GM19452 (cell line): ENCODE measurements around the gene BCAR3.
"Not testable (repeated sequence)": the region's sequence is repeated elsewhere in the genome, so short reads cannot be mapped to it uniquely, and the experiment has no call there.

Source experiments
- ATAC-seq: cut with Tn5 transposase; IDR thresholded peaks from one replicate; pipeline ENCODE4 v1.9.1; 2021; ENCODE audit not compliant: unreplicated experiment

Gene BCAR3

GRCh38 chr1:93670141-93670540, 11.5 kb downstream of the BCAR3 start:
- no peak for ATAC-seq

GRCh38 chr1:93669369-93669768, 12.3 kb downstream of the BCAR3 start:
- no peak for ATAC-seq

DNA sequence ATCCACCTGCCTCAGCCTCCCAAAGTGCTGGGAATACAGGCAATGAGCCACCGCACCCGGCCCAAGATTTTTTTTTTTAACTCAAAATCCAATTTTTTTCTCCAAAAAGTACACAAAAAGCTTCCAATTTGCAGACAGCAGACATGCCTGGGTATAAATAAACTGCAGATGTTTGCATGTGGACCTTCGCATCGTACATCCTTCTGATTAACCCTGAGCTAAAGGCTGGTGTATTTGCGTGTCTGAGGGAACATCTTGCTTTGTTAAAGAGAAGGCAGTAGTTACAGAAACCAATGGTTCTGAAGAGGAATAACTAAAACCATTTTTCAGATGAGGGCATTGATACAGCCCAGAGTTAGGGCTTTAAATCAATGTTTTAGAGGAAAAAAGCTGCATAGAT, 12.7 kb downstream of the BCAR3 start:
- ATAC-seq = no peak

DNA sequence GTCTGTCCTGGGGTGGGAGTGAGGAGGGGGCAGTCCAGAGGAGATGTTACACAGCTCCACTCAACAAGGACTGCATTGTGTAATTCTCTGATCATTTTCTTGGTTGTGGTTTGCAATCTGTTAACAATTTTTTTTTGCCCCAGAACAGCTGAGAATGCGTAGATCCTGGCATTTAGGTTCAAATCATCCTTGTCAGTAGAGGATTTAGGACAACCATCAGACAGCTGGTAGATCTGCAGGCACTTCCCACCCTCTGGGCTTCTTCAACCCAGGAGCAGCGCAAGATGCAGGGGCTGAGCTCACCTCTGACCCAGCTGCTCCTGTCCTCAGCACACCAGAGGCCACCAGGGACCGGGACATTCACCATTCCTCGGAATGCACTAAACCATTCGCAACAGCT, 13.5 kb downstream of the BCAR3 start:
- ATAC-seq = no peak

DNA sequence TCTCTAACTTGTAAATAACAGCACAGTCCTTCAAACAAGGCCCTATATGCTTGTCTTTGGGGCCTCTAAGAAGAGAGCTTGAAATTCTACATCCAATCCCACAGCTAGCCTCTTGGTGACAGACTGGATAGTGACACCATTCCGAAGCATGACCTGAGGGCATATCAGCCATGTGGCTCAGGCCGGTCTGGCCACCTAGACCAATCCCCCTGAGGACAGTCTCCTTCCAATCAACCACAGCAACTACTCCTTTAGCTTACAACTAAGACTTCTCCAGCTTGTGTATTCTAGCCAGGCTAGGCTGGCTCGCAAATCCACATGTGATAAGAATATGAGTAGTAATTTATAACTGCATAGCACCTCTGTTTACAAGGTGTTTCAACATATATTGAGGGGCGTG, 14.0 kb downstream of the BCAR3 start:
- no peak for ATAC-seq

GRCh38 chr1:93666613-93667384, 14.8 kb downstream of the BCAR3 start:
- ATAC-seq = no peak

DNA sequence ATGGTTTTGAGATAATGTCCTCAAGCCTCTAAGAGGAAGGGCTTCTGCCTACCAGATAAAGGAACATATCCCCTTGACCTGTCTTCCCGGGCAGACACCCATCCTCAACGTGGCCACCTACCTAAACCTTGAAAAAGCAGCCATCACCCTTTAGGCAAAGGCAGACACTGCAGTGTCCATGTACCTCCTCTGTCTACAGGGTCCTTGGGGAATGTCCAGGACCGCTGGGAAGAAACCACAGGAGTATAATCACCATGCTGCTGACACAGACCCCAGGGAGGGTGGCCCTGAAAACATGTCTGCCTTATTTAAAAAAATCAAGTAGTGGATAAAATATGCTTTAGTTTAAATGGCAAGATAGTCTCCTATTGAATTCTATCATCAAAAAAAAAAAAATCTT, 16.6 kb downstream of the BCAR3 start:
- ATAC-seq = no peak

- ATAC-seq = no peak
These were observed 18.4 kb downstream of the BCAR3 start for GRCh38 chr1:93663208-93663614.

- ATAC-seq = no peak
These were observed 19.0 kb downstream of the BCAR3 start for GRCh38 chr1:93662481-93663207.

DNA sequence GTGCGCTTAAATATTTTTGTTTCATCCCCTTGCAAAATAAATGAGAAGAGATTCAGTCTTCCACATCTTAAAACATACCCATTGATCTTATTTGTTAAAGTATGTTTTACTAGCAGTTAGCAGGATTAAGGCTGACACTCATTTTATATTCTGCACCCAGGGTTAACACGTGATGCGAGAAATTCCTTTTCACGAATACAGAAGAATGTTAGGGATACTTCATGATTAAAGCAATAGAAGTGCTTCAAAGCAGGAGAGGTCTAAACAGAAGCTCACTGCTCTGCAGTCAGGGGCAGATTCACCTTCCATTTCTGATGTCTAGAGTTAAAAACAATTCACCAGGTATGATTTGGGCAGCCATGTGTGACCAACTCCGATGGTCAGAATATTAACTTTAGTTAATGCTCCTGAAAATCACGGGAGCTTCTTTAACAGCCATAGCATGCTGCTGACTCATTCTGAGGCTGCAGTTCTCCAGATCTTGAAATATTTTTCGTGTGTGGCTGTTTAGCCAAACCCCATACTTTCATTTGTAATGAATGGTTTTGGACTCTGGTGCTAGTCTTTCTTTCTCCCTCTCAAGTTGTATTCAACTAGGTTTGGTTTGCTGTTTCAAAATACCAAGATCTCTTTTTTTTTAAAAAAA, 19.7 kb downstream of the BCAR3 start:
- ATAC-seq = no peak

DNA sequence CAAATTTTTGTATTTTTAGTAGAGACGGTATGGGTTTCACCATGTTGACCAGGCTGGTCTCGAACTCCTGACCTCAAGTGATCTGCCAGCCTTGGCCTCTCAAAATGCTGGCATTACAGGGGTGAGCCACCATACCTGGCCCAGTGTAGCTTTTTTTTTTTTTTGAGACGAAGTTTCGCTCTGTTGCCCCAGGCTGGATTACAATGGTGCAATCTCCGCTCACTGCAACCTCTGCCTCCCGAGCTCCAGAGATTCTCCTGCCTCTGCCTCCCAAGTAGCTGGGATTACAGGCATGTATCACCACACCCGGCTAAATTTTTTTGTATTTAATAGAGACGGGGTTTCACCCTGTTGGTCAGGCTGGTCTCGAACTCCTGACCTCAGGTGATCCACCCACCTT, 20.3 kb downstream of the BCAR3 start:
- ATAC-seq = not testable (repeated sequence)

- ATAC-seq = no peak
These were observed 21.7 kb downstream of the BCAR3 start for GRCh38 chr1:93659822-93660503.

GRCh38 chr1:93658188-93658587, 23.4 kb downstream of the BCAR3 start:
- ATAC-seq = no peak

GRCh38 chr1:93656491-93656890, 25.1 kb downstream of the BCAR3 start:
- no peak for ATAC-seq

DNA sequence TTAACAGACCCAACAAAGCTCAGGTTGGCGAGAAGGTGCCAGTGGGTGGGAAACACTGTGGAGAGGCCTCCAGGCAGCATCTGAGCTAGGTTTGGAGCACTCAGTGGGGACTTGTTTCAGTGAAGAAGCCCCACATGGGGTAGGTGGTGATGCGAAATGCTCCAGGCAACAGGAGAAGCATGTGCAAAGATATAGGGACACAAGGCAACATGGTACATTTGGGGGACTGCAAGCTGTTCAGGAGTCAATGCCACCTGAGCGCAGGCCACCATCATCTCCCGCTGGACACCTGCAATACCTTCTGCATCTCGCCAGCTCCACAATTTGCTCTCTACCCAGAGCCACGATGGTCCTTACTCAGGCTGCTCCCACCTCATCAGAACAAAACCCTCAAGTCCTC, 28.0 kb downstream of the BCAR3 start:
- no peak for ATAC-seq

DNA sequence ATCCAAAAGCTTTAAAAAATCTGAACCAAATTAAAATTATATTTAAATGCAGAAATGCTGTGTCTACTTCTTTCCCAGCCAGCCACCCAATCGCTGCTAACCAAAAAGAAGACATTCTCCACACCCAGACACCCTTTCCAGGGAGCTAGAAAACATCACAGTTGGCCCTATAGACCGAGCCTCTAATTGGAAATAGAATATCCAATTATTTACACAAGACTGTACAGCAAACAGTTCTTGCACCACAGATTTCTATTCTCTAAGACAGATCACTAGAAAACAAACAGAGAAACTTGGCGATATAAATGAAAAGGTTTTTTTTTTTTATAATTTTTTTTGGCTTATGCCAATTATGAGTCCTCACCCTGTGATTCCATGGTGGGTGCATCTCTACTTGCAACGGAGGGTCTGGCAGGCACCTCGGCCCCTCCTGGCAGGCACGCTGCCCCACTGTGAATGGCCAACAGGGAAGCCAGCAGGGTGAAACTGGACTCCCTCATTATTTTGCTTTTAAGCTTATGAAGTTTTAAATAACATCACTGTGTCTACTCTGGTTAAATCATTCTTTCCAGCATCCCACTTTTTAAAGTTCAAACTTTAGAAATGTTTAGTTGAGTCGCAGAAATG, 29.2 kb downstream of the BCAR3 start:
- ATAC-seq = no peak

DNA sequence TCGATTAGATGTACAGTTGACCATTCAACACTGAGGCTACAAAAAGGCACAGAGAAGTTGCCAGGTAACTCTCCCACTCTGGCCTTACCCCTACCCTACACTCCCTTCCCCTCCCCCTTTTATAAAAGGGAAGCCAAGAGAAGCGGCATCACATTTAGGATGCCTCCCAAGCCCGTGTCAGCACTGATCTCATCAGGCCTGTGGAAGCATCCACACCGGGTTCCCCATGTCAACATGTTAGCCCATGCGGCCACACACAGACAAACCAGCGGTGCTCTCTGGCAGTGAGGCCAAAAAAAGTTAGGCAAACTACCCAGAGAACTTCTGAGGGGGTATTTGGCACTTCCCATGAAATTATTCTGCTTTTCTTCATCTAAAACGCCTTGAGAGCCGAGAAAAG, 29.9 kb downstream of the BCAR3 start:
- no peak for ATAC-seq

GRCh38 chr1:93650159-93650558, 31.5 kb downstream of the BCAR3 start:
- not testable (repeated sequence) for ATAC-seq

DNA sequence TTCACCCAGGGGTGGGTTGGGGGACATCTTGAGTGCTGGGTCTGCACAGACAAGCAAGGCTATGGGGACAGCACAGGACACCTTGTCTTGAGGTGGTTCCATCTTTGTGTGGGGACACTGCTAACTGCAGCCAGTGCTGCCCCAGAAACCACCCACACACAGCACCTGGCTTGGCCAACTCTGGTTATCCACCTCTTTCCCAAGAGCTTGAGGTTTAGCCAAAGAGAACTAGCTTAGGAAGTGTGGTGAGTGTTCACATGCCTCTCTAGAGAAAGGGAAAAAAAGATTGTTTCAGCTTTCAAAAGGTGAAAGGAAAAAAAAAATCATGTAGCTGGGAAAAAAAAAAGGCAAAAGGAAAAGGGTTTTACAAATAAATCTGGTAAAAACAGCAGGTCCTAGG, 32.4 kb downstream of the BCAR3 start:
- ATAC-seq = no peak

GRCh38 chr1:93648656-93649055, 33.0 kb downstream of the BCAR3 start:
- no peak for ATAC-seq

- ATAC-seq = no peak
These were observed 40.1 kb downstream of the BCAR3 start for GRCh38 chr1:93641527-93641926.
